GM21619 (cell line): ENCODE data around the gene ZCCHC13.
"Not testable (repeated sequence)": the region's sequence is repeated elsewhere in the genome, so short reads cannot be mapped to it uniquely, and the experiment has no call there.

Source experiments
- ATAC-seq: cut with Tn5 transposase; IDR thresholded peaks from one replicate; pipeline ENCODE4 v1.9.1; 2021; ENCODE audit not compliant: unreplicated experiment

ZCCHC13 gene

GRCh38 chrX:74304016-74304415 is at the start of gene ZCCHC13:
Gene ZCCHC13 (plus strand): TSS chrX:74304180. CDS start chrX:74304267, 87 bp downstream.
- no peak for ATAC-seq

GRCh38 chrX:74258111-74258510 is 45.9 kb upstream of the ZCCHC13 start:
- ATAC-seq = not testable (repeated sequence)

- no peak for ATAC-seq
These were observed 44.0 kb upstream of the ZCCHC13 start for GRCh38 chrX:74259885-74260491.

- ATAC-seq = no peak
These were observed 41.3 kb upstream of the ZCCHC13 start for GRCh38 chrX:74262452-74263209.

GRCh38 chrX:74270393-74270792 is 33.6 kb upstream of the ZCCHC13 start:
- ATAC-seq = no peak

- peak; percentile 58 for ATAC-seq
These were observed 31.8 kb upstream of the ZCCHC13 start for GRCh38 chrX:74272230-74272629.

- ATAC-seq = no peak
These were observed 29.5 kb upstream of the ZCCHC13 start for GRCh38 chrX:74274516-74274915.

GRCh38 chrX:74277320-74277719 is 26.7 kb upstream of the ZCCHC13 start:
- no peak for ATAC-seq

GRCh38 chrX:74277846-74278245 is 26.1 kb upstream of the ZCCHC13 start:
- no peak for ATAC-seq

- peak; percentile 73 for ATAC-seq
These were observed 23.2 kb upstream of the ZCCHC13 start for GRCh38 chrX:74280759-74281158.

GRCh38 chrX:74284391-74284952 is 19.5 kb upstream of the ZCCHC13 start:
- ATAC-seq = no peak

GRCh38 chrX:74286950-74287740 is 16.8 kb upstream of the ZCCHC13 start:
- no peak for ATAC-seq

GRCh38 chrX:74291577-74291963 is 12.4 kb upstream of the ZCCHC13 start:
- ATAC-seq = no peak

- peak; percentile 88 for ATAC-seq
These were observed 11.8 kb upstream of the ZCCHC13 start for GRCh38 chrX:74291964-74292807.

GRCh38 chrX:74292808-74293123 is 11.2 kb upstream of the ZCCHC13 start:
- no peak for ATAC-seq

GRCh38 chrX:74293343-74293946 is 10.5 kb upstream of the ZCCHC13 start:
- peak; percentile 40 for ATAC-seq

- ATAC-seq = no peak
These were observed 8.9 kb upstream of the ZCCHC13 start for GRCh38 chrX:74295101-74295500.

- ATAC-seq = no peak
These were observed 6.2 kb upstream of the ZCCHC13 start for GRCh38 chrX:74297766-74298165.

- ATAC-seq = no peak
These were observed 3.1 kb upstream of the ZCCHC13 start for GRCh38 chrX:74300869-74301268.

GRCh38 chrX:74318672-74319071 is 14.7 kb downstream of the ZCCHC13 start:
- no peak for ATAC-seq
